H9 (cell line): ENCODE data around the gene TDRD5. TPM values are rescaled to one million over a fixed set of nuclear protein-coding genes. Genes with fewer than 3 reads are reported as not detected.

ENCODE experiments used
- DNase-seq: peaks from one replicate; pipeline ENCODE4 v3.0.0-alpha.2; 2017
- H2AFZ ChIP-seq: one replicate; pipeline ENCODE4 v1.6.1; 2013; ENCODE audit warnings: mild to moderate bottlenecking, low read length, control low read depth, moderate library complexity
- H2AK5ac ChIP-seq: 2 replicates; pipeline ENCODE4 v1.6.1; 2013; ENCODE audit warnings: low read length, control low read depth, mixed read lengths; ENCODE audit not compliant: insufficient read length
- H2BK120ac ChIP-seq: one replicate; pipeline ENCODE4 v1.6.1; 2013; ENCODE audit warnings: low read depth, mild to moderate bottlenecking, low read length, control low read depth, inconsistent platforms; ENCODE audit not compliant: poor library complexity, severe bottlenecking
- H2BK12ac ChIP-seq: 2 replicates; pipeline ENCODE4 v1.6.1; 2013; ENCODE audit warnings: low read length, control low read depth, mixed read lengths, low read depth; ENCODE audit not compliant: insufficient read length
- H2BK15ac ChIP-seq: 2 replicates; pipeline ENCODE4 v1.6.1; 2013; ENCODE audit warnings: low read depth, low read length, control low read depth
- H2BK20ac ChIP-seq: one replicate; pipeline ENCODE4 v1.6.1; 2013; ENCODE audit warnings: low read depth, mild to moderate bottlenecking, low read length, control low read depth, inconsistent platforms; ENCODE audit not compliant: poor library complexity, severe bottlenecking
- H2BK5ac ChIP-seq: 2 replicates; pipeline ENCODE4 v1.6.1; 2013; ENCODE audit warnings: low read length, control low read depth, mixed read lengths; ENCODE audit not compliant: insufficient read length
- H3K14ac ChIP-seq: 2 replicates; pipeline ENCODE4 v1.6.1; 2013; ENCODE audit warnings: low read length, control low read depth; ENCODE audit not compliant: insufficient read depth
- H3K18ac ChIP-seq: 2 replicates; pipeline ENCODE4 v1.6.1; 2013; ENCODE audit warnings: low read depth, mild to moderate bottlenecking, mixed read lengths, low read length, control low read depth; ENCODE audit not compliant: insufficient read length
- H3K23ac ChIP-seq: 2 replicates; pipeline ENCODE4 v1.6.1; 2013; ENCODE audit warnings: low read length, control low read depth, mixed read lengths, low read depth; ENCODE audit not compliant: insufficient read length
- H3K23me2 ChIP-seq: 2 replicates; pipeline ENCODE4 v1.6.1; 2013; ENCODE audit warnings: low read depth, mild to moderate bottlenecking, mixed read lengths, low read length, control low read depth; ENCODE audit not compliant: insufficient read length, poor library complexity, severe bottlenecking
- H3K27ac ChIP-seq: 2 replicates; pipeline ENCODE4 v1.5.1; 2013; ENCODE audit warnings: low read length, control low read depth, mixed read lengths, low read depth; ENCODE audit not compliant: insufficient read length
- H3K27me3 ChIP-seq: 2 replicates; pipeline ENCODE4 v1.6.1; 2013; ENCODE audit warnings: low read length, control low read depth, inconsistent platforms; ENCODE audit not compliant: insufficient read depth
- H3K4ac ChIP-seq: 2 replicates; pipeline ENCODE4 v1.6.1; 2013; ENCODE audit warnings: low read depth, mild to moderate bottlenecking, control low read depth, inconsistent platforms, low read length, moderate library complexity
- H3K4me1 ChIP-seq: 2 replicates; pipeline ENCODE4 v1.6.1; 2013; ENCODE audit warnings: low read length, control low read depth, inconsistent platforms; ENCODE audit not compliant: insufficient read depth
- H3K4me2 ChIP-seq: 2 replicates; pipeline ENCODE4 v1.6.1; 2013; ENCODE audit warnings: low read length, control low read depth, mixed read lengths; ENCODE audit not compliant: insufficient read length, insufficient read depth
- H3K56ac ChIP-seq: 2 replicates; pipeline ENCODE4 v1.6.1; 2013; ENCODE audit warnings: low read depth, mild to moderate bottlenecking, mixed read lengths, low read length, control low read depth; ENCODE audit not compliant: insufficient read length
- H3K79me1 ChIP-seq: 2 replicates; pipeline ENCODE4 v1.6.1; 2013; ENCODE audit warnings: low read depth, mild to moderate bottlenecking, moderate library complexity, low read length, control low read depth, inconsistent platforms; ENCODE audit not compliant: insufficient read depth, poor library complexity, severe bottlenecking
- H3K79me2 ChIP-seq: 2 replicates; pipeline ENCODE4 v1.6.1; 2013; ENCODE audit warnings: low read length, control low read depth, inconsistent platforms; ENCODE audit not compliant: insufficient read depth
- H3K9ac ChIP-seq: 2 replicates; pipeline ENCODE4 v1.6.1; 2013; ENCODE audit warnings: low read length, control low read depth, mixed read lengths; ENCODE audit not compliant: insufficient read length; ENCODE audit errors: extremely low read depth
- H3K9me3 ChIP-seq: one replicate; pipeline ENCODE4 v1.6.1; 2013; ENCODE audit warnings: low read depth, low read length, inconsistent platforms; ENCODE audit not compliant: control insufficient read depth
- H3T11ph ChIP-seq: one replicate; pipeline ENCODE4 v1.6.1; 2013; ENCODE audit warnings: mild to moderate bottlenecking, low read length, control low read depth, inconsistent platforms
- H4K20me1 ChIP-seq: one replicate; pipeline ENCODE4 v1.6.1; 2013; ENCODE audit not compliant: control insufficient read depth, insufficient read length, insufficient read depth
- H4K5ac ChIP-seq: 2 replicates; pipeline ENCODE4 v1.6.1; 2013; ENCODE audit warnings: low read depth, mild to moderate bottlenecking, mixed read lengths, low read length, control low read depth; ENCODE audit not compliant: insufficient read length
- H4K8ac ChIP-seq: replicated peaks from 2 replicates; pipeline ENCODE4 v1.6.1; 2013; ENCODE audit warnings: low read length, control low read depth, mixed read lengths, low read depth; ENCODE audit not compliant: insufficient read length
- H4K91ac ChIP-seq: 2 replicates; pipeline ENCODE4 v1.6.1; 2013; ENCODE audit warnings: low read depth, mild to moderate bottlenecking, moderate library complexity, mixed read lengths, low read length, control low read depth; ENCODE audit not compliant: insufficient read length
- H3K27ac Mint-ChIP-seq, 3 experiments: 2 replicates in 2 of 3; 3 replicates in 1 of 3; pipeline ENCODE4 v1.8.0; 2020 to 2021; ENCODE audit warnings: mixed read lengths in 3 of 3, mild to moderate bottlenecking in 1 of 3, moderate library complexity in 1 of 3
- H3K27me3 Mint-ChIP-seq: 2 replicates; pipeline ENCODE4 v1.8.0; 2021; ENCODE audit warnings: low read depth, mild to moderate bottlenecking, moderate library complexity, mixed read lengths
- H3K36me3 Mint-ChIP-seq, 3 experiments: 2 replicates in 2 of 3; 3 replicates in 1 of 3; pipeline ENCODE4 v1.8.0; 2020 to 2021; ENCODE audit warnings: low read depth in 3 of 3, mixed read lengths in 3 of 3; ENCODE audit not compliant: insufficient read depth in 1 of 3
- H3K4me1 Mint-ChIP-seq, 2 experiments: 2 replicates each; pipeline ENCODE4 v1.8.0; 2020; ENCODE audit warnings: mixed read lengths in 2 of 2
- H3K4me3 Mint-ChIP-seq, 2 experiments: 2 replicates in 1 of 2; 3 replicates in 1 of 2; pipeline ENCODE4 v1.8.0; 2020 to 2021; ENCODE audit warnings: mild to moderate bottlenecking in 2 of 2, mixed read lengths in 2 of 2, moderate library complexity in 1 of 2
- H3K9me3 Mint-ChIP-seq, 2 experiments: 2 replicates in 1 of 2; 3 replicates in 1 of 2; pipeline ENCODE4 v1.8.0; 2020; ENCODE audit warnings: mild to moderate bottlenecking in 2 of 2, mixed read lengths in 2 of 2, moderate library complexity in 1 of 2
- WGBS: extraction: QIAGEN DNeasy Blood & Tissue Kit; methylation state at CpG from one replicate; pipeline ENCODE4 v1.1.7; 2013; ENCODE audit warnings: missing lambda C conversion rate, low lambda C conversion rate, mixed read lengths; ENCODE audit not compliant: insufficient read length; ENCODE audit errors: extremely low coverage; 5-methylcytosine and 5-hydroxymethylcytosine counted together
- total RNA-seq: library from RNA; stranded (reverse); gene quantifications from 2 replicates; pipeline ENCODE4 v1.2.1, GENCODE V29; 2021
- TF ChIP-seq, protein P1 (sequence below): fragments of 200-600 bp; sonication (generic); conservative IDR thresholded peaks from 3 replicates; pipeline ENCODE4 v1.8.0; 2021; ENCODE audit warnings: antibody characterized with exemption, mild to moderate bottlenecking

TDRD5 gene
- total RNA-seq, 1 experiment from 2014 or later = 0.33 TPM

DNA sequence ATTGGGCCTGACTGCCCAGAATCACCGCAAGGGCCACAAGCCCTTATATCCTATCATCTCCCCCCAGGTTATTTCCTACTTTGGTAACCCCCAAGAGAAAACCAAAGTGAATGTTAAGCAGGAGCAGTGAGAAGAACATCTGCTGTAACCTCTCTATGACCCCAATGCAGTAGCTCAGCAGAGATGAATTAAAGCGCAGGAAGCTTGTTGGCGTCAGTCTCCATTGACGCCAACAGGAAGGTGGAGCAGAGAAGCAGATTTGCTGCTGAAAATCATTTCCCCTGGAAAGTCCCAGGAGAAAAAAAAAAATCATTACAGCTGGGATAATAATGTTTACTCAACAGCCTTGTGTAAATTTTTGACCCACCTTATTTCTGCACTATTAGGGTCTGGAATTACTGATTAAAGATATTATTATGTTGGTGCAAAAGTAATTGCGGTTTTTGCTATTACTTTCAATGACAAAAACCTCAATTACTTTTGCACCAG is 118.3 kb downstream of the TDRD5 start:
- Histone ChIP-seq H3K9ac (no peak overlapping the region), H2BK20ac (no peak overlapping the region), H3K23me2 (no peaks in the 10 kb centered on the region), H2BK12ac (no peak overlapping the region), H3K79me1 (no peaks in the 10 kb centered on the region), H3K4me2 (no peak overlapping the region), H4K8ac (no peak overlapping the region), H3K18ac (no peak overlapping the region), H2AK5ac (no peak overlapping the region), H3K4me1 (no peaks in the 10 kb centered on the region), H3K79me2 (no peaks in the 10 kb centered on the region), H3K4ac (no peak overlapping the region), H4K5ac (no peak overlapping the region), H2BK5ac (no peak overlapping the region), H3K27me3 (no peaks in the 10 kb centered on the region), H3T11ph (no peak overlapping the region), H2BK120ac (no peak overlapping the region), H3K9me3 (no peaks in the 10 kb centered on the region), H4K20me1 (no peaks in the 10 kb centered on the region), H3K23ac (no peak overlapping the region), H2BK15ac (no peak overlapping the region), H4K91ac (no peak overlapping the region), H3K27ac (no peak overlapping the region), H3K56ac (no peak overlapping the region), H2AFZ (no peak overlapping the region), H3K14ac (no peak overlapping the region)
- no peak for DNase-seq
- TF ChIP-seq, protein P1, sequence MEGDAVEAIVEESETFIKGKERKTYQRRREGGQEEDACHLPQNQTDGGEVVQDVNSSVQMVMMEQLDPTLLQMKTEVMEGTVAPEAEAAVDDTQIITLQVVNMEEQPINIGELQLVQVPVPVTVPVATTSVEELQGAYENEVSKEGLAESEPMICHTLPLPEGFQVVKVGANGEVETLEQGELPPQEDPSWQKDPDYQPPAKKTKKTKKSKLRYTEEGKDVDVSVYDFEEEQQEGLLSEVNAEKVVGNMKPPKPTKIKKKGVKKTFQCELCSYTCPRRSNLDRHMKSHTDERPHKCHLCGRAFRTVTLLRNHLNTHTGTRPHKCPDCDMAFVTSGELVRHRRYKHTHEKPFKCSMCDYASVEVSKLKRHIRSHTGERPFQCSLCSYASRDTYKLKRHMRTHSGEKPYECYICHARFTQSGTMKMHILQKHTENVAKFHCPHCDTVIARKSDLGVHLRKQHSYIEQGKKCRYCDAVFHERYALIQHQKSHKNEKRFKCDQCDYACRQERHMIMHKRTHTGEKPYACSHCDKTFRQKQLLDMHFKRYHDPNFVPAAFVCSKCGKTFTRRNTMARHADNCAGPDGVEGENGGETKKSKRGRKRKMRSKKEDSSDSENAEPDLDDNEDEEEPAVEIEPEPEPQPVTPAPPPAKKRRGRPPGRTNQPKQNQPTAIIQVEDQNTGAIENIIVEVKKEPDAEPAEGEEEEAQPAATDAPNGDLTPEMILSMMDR = no peak
- Mint-ChIP-seq H3K9me3 (peaks cover 13 to 14% of the 10 kb centered on the region in 2 experiments), H3K4me1 (0 out of 4 replicates have a peak, but pooled peaks cover 0 to 2% of the 10 kb centered on the region in 2 experiments), H3K27me3 (peaks cover 2% of the 10 kb centered on the region; the same call in 1 of the 2 replicates), H3K4me3 (no peak overlapping the region), H3K27ac (no peak overlapping the region), H3K36me3 (peaks cover 4 to 6% (median 6%) of the 10 kb centered on the region in 3 experiments; a peak in 4 of 7 replicates)
- no CpG with 5 or more reads among the region's 5 CpGs for WGBS
